PC-9 (cell line): ENCODE measurements around the gene SERPINB8. TPM values are rescaled to one million over a fixed set of nuclear protein-coding genes. Genes with fewer than 3 reads are reported as not detected.
"Not testable (repeated sequence)": the region's sequence is repeated elsewhere in the genome, so short reads cannot be mapped to it uniquely, and the experiment has no call there.

Source experiments
- BruUV-seq: library from RNA; stranded (reverse); fragments of 400-500 nt; replicated peaks from 2 replicates; lab custom pipeline; 2021; lab: Mats Ljungman, UMichigan
- CTCF ChIA-PET: fragments of 300-600 bp; sonication (Branson Sonifier 250); formaldehyde crosslinking; loops from one replicate; lab custom pipeline; 2022; ENCODE audit warnings: antibody characterized with exemption; lab: Charles Lee
- POLR2A ChIA-PET: fragments of 300-600 bp; sonication (Branson Sonifier 250); formaldehyde crosslinking; loops from one replicate; lab custom pipeline; 2022; ENCODE audit warnings: antibody characterized with exemption; ENCODE audit not compliant: unreplicated experiment; lab: Charles Lee
- DNase-seq, 2 experiments: peaks; one replicate each; pipeline versions ENCODE4 v3.0.0 to v3.0.0-alpha.2; 2015 to 2022; ENCODE audit warnings: mixed read lengths in 1 of 2
- H2AFZ ChIP-seq: fragments of 200-600 bp; sonication (generic); 2 replicates; pipeline ENCODE4 v1.8.1; 2017; ENCODE audit warnings: antibody characterized with exemption
- H3F3A ChIP-seq: fragments of 200-600 bp; sonication (generic); 2 replicates; pipeline ENCODE4 v1.8.1; 2017; ENCODE audit warnings: antibody characterized with exemption, mild to moderate bottlenecking, low read depth; ENCODE audit not compliant: insufficient read depth
- H3K27ac ChIP-seq: fragments of 200-600 bp; sonication (generic); 2 replicates; pipeline ENCODE4 v1.6.1; 2016; ENCODE audit warnings: mixed run types
- H3K27me3 ChIP-seq: fragments of 200-600 bp; sonication (generic); 2 replicates; pipeline ENCODE4 v1.6.1; 2016; ENCODE audit warnings: low read depth, mixed run types; ENCODE audit not compliant: insufficient read depth
- H3K36me3 ChIP-seq: fragments of 200-600 bp; sonication (generic); 2 replicates; pipeline ENCODE4 v1.6.1; 2016; ENCODE audit warnings: low read depth, mixed run types
- H3K4me1 ChIP-seq: fragments of 200-600 bp; sonication (generic); replicated peaks from 2 replicates; pipeline ENCODE4 v1.6.1; 2016; ENCODE audit warnings: mixed run types; ENCODE audit not compliant: insufficient read depth
- H3K4me2 ChIP-seq: fragments of 200-600 bp; sonication (generic); 2 replicates; pipeline ENCODE4 v1.6.1; 2017; ENCODE audit warnings: mixed run types
- H3K4me3 ChIP-seq: fragments of 200-600 bp; sonication (generic); 2 replicates; pipeline ENCODE4 v1.6.1; 2016; ENCODE audit warnings: mixed run types
- H3K79me2 ChIP-seq: fragments of 200-600 bp; sonication (generic); 2 replicates; pipeline ENCODE4 v1.6.1; 2017; ENCODE audit warnings: low read depth, mixed run types
- H3K9me2 ChIP-seq: fragments of 200-600 bp; sonication (generic); 2 replicates; pipeline ENCODE4 v1.8.1; 2017; ENCODE audit warnings: mild to moderate bottlenecking; ENCODE audit not compliant: insufficient read depth
- H3K9me3 ChIP-seq: fragments of 200-600 bp; sonication (generic); 2 replicates; pipeline ENCODE4 v1.8.1; 2016; ENCODE audit warnings: low read depth; ENCODE audit not compliant: insufficient read depth
- H4K20me1 ChIP-seq: fragments of 200-600 bp; sonication (generic); 2 replicates; pipeline ENCODE4 v1.8.1; 2017; ENCODE audit not compliant: insufficient read depth
- EZH2 ChIP-seq: fragments of 200-600 bp; sonication (generic); IDR thresholded peaks from 2 replicates; pipeline ENCODE4 v1.8.0; 2017; ENCODE audit warnings: antibody characterized with exemption, low read depth
- intact Hi-C: fragments of 100-400 bp; cut with micrococcal nuclease; formaldehyde crosslinking; loops from one replicate; pipeline ENCODE4 v1.10.0; 2022; ENCODE audit not compliant: unreplicated experiment
- total RNA-seq: library from RNA; stranded (reverse); gene quantifications from 2 replicates; pipeline ENCODE4 v1.2.3, GENCODE V29; 2021
- TF ChIP-seq, protein P1 (sequence below): fragments of 200-600 bp; sonication (generic); conservative IDR thresholded peaks from 2 replicates; pipeline ENCODE4 v1.6.1; 2017; ENCODE audit warnings: mixed run types, antibody characterized with exemption, mild to moderate bottlenecking, moderate library complexity

SERPINB8 gene
- total RNA-seq, 1 experiment from 2014 or later = 7.2 TPM

DNA sequence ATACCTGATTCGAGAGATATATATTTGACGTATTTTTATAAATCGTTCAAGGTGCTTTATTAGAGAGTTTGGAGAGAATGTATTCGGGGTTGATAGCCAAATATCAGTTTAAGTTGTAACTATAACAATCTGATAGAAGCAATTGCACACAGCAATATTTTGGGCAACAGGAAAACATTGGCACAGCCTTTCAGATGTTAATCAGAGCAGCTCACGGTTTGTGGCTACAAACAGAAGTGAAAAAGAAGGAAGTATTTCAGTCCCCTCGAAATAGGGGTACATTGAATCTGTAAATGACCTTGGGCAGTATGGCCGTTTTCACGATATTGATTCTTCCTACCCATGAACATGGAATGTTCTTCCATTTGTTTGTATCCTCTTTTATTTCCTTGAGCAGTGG lies 41.5 kb upstream of the SERPINB8 start:
- CTCF ChIA-PET = no interaction called here
- TF ChIP-seq, protein P1, sequence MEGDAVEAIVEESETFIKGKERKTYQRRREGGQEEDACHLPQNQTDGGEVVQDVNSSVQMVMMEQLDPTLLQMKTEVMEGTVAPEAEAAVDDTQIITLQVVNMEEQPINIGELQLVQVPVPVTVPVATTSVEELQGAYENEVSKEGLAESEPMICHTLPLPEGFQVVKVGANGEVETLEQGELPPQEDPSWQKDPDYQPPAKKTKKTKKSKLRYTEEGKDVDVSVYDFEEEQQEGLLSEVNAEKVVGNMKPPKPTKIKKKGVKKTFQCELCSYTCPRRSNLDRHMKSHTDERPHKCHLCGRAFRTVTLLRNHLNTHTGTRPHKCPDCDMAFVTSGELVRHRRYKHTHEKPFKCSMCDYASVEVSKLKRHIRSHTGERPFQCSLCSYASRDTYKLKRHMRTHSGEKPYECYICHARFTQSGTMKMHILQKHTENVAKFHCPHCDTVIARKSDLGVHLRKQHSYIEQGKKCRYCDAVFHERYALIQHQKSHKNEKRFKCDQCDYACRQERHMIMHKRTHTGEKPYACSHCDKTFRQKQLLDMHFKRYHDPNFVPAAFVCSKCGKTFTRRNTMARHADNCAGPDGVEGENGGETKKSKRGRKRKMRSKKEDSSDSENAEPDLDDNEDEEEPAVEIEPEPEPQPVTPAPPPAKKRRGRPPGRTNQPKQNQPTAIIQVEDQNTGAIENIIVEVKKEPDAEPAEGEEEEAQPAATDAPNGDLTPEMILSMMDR = no peak

DNA sequence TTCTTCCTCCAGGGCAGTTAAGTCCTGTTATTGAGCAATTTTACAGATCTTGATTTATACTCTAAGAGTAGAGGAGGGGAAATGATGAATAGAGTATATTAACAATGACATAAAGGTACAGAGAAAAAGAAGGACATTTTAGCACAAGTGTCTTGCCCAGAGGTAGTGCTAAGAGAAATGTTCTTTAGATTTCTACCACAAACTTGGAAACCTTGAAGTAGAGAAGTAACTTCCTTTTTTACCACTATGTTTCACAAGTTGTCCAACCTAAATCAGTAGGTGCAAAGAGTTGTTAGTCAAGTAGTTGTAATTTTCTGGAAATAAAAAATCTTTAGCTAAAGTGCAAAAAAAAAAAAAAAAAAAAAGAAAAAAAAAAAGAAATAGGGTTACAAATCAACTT lies 40.5 kb upstream of the SERPINB8 start:
- H3K4me3 ChIP-seq, CTCF ChIA-PET, H2AFZ ChIP-seq, H3K4me2 ChIP-seq, POLR2A ChIA-PET, H3K9me3 ChIP-seq, H3K79me2 ChIP-seq, H3K9me2 ChIP-seq, H4K20me1 ChIP-seq, H3K4me1 ChIP-seq, H3K27me3 ChIP-seq, H3K27ac ChIP-seq, intact Hi-C loops, BruUV-seq, H3F3A ChIP-seq, DNase-seq, H3K36me3 ChIP-seq: not testable (repeated sequence)

More for the DNA sequence above, 41.5 kb upstream of the SERPINB8 start:
- Histone ChIP-seq H4K20me1 (no peaks in the 10 kb centered on the region), H3K9me3 (no peaks in the 10 kb centered on the region; the same call in 1 of the 2 replicates), H3K9me2 (peaks cover 4% of the 10 kb centered on the region; the same call in 1 of the 2 replicates), H3K27ac (no peak overlapping the region), H3K4me2 (no peak overlapping the region), H3K4me1 (no peaks in the 10 kb centered on the region), H3K36me3 (no peaks in the 10 kb centered on the region), H3K4me3 (no peak overlapping the region), H3K27me3 (no peaks in the 10 kb centered on the region), H3F3A (no peaks in the 10 kb centered on the region), H3K79me2 (no peaks in the 10 kb centered on the region), H2AFZ (no peak overlapping the region)
- no peak for DNase-seq
- intact Hi-C loops = no loop called here
- BruUV-seq = no TSS peak
- POLR2A ChIA-PET = no interaction called here

DNA sequence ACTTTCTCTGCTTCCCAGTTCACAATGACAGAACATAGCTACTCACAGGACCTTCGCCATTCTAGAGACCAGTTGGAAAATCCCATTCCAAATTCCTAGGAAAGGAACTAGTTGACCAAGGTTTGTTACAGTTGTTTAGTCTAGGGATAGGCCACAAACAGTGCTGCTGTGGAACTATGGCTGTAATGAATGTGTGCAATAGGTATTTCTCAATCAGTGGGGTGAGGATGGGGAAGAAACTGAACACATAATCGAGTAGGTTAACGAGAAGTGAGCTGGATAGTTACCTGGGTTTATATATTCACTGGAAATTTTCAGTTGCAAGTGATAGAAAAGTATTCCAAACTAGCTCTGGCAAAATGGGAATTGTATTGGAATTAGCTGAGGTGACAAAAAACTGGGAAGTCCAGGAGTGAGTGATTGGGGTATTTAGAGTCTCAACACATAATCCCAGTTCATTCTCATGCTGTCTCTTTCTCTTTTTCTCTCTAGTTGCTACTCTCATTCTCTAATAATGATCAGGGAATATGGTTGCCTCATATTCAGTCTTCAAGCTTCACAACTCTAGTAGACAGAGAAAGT lies 39.0 kb upstream of the SERPINB8 start:
- POLR2A ChIA-PET = no interaction called here
- CTCF ChIA-PET = no interaction called here
- peaks cover 4% of the 10 kb centered on the region; the same call in 1 of the 2 replicates for H3K9me2 ChIP-seq
- H4K20me1 ChIP-seq = no peaks in the 10 kb centered on the region
- TF ChIP-seq, protein P1 = no peak
- no peak for TF ChIP-seq EZH2
- BruUV-seq = no TSS peak
- no peak overlapping the region for H2AFZ ChIP-seq
- H3K4me3 ChIP-seq = no peak overlapping the region
- no peaks in the 10 kb centered on the region for H3K36me3 ChIP-seq
- H3K27ac ChIP-seq = no peak overlapping the region
- no peaks in the 10 kb centered on the region for H3K27me3 ChIP-seq
- H3K9me3 ChIP-seq = no peaks in the 10 kb centered on the region; the same call in 1 of the 2 replicates
- H3K4me1 ChIP-seq = no peaks in the 10 kb centered on the region
- no peaks in the 10 kb centered on the region for H3F3A ChIP-seq
- no peak overlapping the region for H3K4me2 ChIP-seq
- no peaks in the 10 kb centered on the region for H3K79me2 ChIP-seq
- intact Hi-C loops = no loop called here
- no peak for DNase-seq
